OCI-LY1 (cell line): Measurements from ENCODE around the gene ULK4.

Source experiments
- EZH2 ChIP-seq: fragments of 200-600 bp; sonication (generic), shearing (Covaris generic); IDR thresholded peaks from 2 replicates; pipeline ENCODE4 v1.8.0; 2017; ENCODE audit warnings: borderline replicate concordance, mixed run types, mild to moderate bottlenecking, antibody characterized with exemption, low read length, moderate library complexity, mixed read lengths
- TF ChIP-seq, protein P1 (sequence below): fragments of 200-600 bp; sonication (generic), shearing (Covaris generic); IDR thresholded peaks from 2 replicates; pipeline ENCODE4 v1.5.1; 2017; ENCODE audit warnings: mild to moderate bottlenecking, antibody characterized with exemption, low read length, moderate library complexity, mixed read lengths

DNA sequence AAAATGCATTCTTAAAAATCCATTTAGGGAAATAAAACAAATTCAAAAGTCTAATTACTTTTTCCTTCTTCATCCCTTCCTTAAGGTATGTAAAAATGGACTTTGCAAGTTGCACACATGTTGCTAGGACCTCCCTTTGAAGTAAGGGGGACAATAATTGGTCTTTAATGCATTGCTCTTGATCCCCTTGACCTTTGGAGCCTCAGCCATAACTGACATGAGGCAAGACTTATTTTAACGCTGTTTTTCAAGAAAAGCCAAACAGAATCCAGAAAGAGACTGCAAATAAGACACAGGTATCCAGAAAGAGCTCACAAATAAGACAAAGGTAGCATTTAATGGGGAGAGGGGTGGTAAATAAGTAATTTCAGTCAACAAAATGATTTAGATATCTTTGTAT is 301.4 kb downstream of the ULK4 start:
- TF ChIP-seq, protein P1, sequence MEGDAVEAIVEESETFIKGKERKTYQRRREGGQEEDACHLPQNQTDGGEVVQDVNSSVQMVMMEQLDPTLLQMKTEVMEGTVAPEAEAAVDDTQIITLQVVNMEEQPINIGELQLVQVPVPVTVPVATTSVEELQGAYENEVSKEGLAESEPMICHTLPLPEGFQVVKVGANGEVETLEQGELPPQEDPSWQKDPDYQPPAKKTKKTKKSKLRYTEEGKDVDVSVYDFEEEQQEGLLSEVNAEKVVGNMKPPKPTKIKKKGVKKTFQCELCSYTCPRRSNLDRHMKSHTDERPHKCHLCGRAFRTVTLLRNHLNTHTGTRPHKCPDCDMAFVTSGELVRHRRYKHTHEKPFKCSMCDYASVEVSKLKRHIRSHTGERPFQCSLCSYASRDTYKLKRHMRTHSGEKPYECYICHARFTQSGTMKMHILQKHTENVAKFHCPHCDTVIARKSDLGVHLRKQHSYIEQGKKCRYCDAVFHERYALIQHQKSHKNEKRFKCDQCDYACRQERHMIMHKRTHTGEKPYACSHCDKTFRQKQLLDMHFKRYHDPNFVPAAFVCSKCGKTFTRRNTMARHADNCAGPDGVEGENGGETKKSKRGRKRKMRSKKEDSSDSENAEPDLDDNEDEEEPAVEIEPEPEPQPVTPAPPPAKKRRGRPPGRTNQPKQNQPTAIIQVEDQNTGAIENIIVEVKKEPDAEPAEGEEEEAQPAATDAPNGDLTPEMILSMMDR: no peak
- no peak for TF ChIP-seq EZH2
